NCI-H1048 (cell line): ENCODE data around the gene ABITRAM.
"Not testable (repeated sequence)": the region's sequence is repeated elsewhere in the genome, so short reads cannot be mapped to it uniquely, and the experiment has no call there.

Experiments used
- DNase-seq: peaks from one replicate; lab custom pipeline; 2025; lab: John Stamatoyannopoulos, UW

Gene ABITRAM, protein sequence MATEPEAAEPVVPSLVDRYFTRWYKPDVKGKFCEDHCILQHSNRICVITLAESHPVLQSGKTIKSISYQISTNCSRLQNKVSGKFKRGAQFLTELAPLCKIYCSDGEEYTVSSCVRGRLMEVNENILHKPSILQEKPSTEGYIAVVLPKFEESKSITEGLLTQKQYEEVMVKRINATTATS

GRCh38 chr9:108934323-108934893 lies at the start of gene ABITRAM:
Gene ABITRAM, plus strand, starts transcription at chr9:108934400. Its CDS starts 87 bp downstream, at chr9:108934487.
- DNase-seq, result peak; percentile 43

DNA sequence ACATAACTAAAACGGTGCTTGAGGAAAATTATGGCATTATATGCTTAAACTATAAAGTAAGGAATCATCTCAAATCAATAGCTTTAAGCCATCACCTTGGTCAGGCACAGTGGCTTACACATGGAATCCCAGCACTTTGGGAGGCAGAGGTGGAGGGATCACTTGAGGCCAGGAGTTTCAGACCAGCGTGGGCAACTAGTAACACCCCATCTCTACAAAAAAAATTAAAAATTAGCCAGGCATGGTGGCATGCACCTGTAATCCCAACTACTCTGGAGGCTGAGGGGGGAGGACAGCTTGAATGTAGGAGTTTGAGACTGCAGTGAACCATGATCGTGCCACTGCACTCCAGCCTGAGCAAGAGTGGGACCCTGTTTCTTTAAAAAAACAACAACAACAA lies 49.5 kb upstream of the ABITRAM start:
- DNase-seq, result no peak

DNA sequence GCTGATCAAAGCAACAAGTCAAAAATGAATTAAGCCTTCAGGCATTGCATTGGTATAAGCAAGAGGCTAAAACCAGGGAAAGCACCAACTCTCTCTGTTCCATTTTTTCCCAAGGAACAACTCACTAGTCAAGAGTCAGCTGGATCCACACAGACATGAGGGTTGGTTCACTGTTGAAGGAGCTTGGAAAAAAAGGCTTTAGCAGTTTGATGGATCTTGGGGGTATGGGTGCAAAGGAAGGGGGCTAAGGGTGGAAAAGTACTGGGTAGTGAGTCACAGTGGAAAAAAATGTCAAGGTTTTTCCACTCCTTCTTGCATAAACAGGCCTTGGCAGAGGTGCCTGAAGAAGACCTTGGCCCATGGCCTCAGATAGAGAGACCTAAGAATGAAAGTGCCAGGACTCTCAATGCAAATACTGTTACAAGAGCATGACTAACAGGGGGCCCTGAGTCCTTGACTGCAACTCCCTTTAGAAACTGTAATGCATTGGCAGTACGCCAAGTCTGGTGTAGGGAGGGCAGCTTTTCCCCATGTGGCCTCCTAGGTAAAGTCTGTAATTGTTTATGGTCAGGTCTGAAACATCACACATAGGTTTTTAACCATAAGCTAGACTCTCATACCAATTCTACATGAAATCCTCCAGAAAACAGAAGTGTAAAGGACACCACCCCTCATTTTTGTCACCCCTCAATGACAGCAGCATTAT lies 48.4 kb upstream of the ABITRAM start:
- no peak for DNase-seq

DNA sequence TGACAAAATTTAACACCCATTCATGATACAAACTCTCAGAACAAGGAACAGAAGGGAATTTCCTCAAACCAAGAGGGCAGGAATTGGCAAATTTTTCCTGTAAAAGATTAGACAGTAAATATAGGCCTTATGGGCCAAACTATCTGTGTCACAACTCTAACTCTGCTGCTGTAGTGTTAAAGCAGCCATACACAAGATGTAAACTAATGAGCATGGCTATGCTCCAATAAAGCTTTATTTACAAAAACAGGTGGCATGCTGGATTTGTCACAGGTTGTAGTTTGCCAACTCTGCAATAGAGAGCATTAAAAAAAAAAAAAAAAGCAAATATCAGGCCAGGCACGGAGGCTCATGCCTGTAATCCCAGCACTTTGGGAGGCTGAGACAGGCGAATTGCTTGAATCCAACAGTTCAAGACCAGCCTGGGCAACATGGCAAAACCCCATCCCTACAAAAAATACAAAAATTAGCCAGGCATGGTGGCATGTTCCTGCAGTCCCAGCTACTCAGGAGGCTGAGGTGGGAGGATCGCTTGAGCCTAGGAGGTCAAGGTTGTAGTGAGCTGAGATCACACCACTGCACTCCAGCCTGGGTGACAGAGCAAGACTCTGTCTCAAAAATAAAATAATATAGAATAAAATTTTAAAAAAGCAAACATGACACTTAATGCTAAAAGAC lies 47.5 kb upstream of the ABITRAM start:
- not testable (repeated sequence) for DNase-seq

DNA sequence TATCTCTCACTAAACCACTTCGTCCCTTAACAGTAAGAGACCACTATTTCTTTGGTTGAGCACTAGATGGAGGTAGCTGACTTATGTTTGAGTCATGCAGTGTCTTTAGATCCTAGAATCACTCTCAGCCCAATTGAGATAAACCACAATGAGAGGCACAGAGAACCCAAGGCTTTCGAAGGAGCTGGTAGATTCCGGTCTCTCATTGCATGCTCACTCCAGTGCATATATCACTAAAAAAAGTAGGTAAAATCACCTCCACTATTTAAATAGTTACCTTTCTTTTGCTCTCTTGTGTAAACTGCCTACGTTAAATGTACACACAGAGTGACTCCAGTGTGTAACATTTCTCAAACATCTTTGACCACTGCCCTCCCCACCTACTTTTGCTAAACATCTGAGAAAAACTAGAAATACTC lies 44.5 kb upstream of the ABITRAM start:
- no peak for DNase-seq

GRCh38 chr9:108894225-108894997 lies 39.8 kb upstream of the ABITRAM start:
- no peak for DNase-seq

DNA sequence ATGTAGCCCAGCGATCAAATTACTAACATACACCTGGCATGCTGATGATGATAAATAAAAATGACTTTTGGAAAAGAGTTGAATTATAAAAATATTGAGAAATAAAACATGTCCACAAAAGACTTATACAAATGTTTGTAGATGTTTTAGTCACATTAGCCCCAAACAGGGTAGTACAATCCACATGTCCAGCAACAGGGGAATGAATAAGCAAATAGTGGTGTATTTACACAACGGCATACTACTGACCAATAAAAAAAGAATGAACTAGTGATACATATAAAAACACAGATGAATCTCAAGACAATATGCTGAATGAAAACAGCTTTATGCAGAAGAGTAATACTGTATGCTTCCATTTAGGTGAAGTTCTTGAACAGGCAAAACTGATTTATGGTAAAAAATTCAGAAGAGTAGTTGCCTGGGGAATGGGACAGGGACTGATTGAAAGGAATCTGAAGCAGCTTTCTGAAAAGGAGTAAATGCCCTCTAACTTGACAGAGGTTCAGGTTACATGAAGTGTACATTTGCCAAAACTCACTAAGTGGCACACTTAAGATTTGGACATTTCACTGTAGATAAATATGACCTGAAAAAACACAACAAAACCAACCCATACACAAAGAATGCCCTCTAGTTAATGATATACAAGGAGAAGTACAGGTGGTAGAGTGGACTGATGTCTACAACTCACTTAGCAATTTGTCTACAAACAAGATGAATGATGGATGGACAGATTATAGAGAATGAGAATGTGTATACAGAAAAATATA lies 36.7 kb upstream of the ABITRAM start:
- DNase-seq, result no peak

GRCh38 chr9:108899023-108899695 lies 35.0 kb upstream of the ABITRAM start:
- not testable (repeated sequence) for DNase-seq

DNA sequence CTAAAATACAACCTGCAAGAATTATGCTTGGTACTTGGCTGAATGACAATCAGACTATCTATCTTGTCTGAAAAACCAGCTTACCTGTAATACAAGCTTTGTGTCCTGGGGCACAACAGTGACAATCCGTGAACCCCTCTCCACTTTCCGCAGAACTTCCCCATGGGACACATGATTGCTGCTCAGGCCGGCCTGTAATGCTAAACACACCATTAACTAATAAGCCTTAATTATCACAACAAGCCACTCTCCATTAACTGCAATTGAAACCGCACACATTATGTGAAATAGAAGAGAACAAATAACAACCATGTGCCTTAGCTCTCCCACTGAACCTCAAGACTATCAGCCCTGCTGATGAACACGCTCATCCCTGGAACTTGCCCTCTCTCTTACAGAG lies 34.0 kb upstream of the ABITRAM start:
- no peak for DNase-seq

- DNase-seq, result no peak
Measured at GRCh38 chr9:108903420-108904103, 30.6 kb upstream of the ABITRAM start.

GRCh38 chr9:108904161-108904560 lies 30.0 kb upstream of the ABITRAM start:
- DNase-seq, result no peak

DNA sequence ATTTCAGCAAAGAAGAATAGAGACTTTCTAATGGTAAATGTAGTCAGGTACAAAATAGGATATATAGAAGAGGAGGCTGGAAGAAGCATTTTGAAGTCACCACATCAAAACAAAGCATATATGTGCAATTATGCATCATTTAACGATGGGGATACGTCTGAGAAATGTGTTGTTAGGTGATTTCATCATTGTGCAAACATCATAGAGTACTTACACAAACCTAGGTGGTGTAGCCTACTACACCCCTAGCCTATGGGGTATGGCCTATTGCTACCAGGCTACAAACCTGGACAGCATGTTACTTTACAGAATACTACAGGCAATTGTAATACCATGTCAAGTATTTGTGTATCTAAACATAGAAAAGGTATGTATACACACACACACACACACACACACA lies 28.7 kb upstream of the ABITRAM start:
- no peak for DNase-seq

DNA sequence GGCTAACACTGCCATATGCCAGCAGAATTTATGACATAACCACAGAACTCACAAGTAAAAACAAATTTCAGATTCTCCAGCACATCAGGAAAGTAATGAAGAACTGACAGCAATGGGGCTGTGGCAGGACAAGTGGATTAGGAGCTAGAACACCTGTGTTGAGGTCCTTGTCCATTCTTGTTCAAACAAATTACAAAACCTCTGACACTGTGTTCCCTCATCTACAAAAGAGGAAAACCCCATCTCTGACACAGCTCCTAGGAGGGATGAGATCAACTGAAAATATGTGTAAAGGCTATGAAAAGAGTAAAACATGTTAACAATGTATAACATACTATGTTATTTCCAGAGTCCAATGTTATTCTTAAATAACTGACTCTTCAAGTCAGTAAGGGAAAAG lies 23.8 kb upstream of the ABITRAM start:
- DNase-seq, result no peak

DNA sequence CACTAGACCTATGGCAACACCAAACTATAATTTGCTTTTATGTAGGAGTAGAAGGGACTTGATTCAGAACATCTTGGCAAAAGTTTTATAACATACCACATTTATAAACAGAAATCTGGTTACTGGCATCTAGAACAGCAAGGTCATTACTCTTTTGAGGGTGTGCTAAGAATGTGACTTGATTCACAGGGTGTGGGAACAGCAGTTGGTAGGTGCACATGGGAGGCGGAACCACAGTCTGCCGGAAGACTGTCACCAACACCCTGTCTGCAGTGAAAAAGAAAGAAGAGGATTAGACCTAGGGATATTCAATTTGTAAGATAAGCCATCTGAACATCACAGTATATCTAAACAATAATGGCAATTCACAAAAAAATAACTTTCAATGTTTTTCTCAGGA lies 23.3 kb upstream of the ABITRAM start:
- DNase-seq, result no peak

DNA sequence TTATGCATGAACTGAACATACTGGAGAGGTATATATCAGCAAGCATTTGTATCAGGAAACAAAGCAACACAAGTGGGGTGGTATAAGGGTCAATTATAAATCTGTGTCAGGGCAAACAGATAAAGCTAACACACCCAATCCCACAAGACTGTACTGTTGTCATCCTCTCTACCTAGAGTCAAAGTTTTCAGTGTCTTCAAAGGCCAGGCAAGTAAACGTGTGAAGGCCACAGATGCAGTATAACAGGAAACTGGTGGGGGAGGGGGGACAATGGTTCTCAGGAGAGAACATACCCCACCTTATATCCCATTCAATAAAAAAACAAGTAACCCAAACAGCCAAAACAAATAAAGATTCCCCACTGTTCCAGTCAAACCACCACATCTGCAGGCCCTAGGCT lies 22.4 kb upstream of the ABITRAM start:
- DNase-seq, result no peak

DNA sequence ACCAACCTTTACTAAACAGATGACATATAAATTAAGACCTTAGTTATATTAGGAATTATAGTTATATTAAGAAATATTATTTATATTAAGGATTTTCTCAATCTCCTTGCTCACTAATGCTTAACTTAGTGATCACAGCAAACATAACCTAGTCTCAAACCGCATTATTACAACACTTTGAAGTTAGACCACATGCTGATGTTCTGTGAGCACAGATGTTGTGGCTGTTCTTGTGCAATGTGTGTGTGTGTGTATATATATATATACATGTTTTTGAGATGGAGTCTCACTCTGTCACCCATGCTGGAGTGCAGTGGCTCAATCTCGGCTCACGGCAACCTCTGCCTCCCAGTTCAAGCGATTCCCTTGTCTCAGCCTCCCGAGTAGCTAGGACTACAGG lies 20.8 kb upstream of the ABITRAM start:
- DNase-seq, result no peak

DNA sequence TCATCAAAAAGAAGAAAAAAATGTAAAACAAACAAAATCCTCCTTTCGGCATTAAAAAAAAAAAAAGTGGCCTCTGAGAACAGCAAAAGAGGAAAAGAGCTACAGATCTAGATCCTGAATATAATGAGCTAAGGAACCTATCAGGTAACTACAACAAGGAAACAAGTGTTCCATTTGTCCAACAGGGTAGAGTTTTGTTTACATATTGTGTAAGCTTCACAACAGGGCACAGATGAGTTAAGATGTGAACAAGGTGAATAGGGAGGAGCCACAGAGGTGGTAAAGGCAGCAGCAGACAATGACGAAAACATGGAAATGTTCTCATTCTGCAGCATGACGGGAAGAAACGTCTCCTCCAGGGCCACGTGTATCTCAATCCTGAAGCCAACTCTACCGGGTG lies 14.7 kb upstream of the ABITRAM start:
- DNase-seq, result no peak

DNA sequence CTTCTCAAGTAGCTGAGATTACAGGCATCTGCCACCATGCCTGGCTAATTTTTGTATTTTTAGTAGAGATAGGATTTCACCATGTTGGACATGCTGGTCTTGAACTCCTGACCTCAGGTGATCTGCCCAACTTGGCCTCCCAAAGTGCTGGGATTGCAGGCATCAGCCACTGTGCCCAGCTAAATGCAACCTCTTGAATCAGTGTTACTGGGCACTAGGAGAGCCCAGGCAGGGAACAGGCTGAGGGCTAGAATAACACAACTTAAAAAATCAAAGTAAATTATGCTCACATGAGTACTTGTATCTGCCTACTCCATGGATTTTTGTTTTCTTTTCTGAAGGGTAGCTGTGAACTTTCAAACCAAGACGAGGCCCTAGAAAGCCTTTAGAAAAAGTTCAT lies 13.8 kb upstream of the ABITRAM start:
- not testable (repeated sequence) for DNase-seq

DNA sequence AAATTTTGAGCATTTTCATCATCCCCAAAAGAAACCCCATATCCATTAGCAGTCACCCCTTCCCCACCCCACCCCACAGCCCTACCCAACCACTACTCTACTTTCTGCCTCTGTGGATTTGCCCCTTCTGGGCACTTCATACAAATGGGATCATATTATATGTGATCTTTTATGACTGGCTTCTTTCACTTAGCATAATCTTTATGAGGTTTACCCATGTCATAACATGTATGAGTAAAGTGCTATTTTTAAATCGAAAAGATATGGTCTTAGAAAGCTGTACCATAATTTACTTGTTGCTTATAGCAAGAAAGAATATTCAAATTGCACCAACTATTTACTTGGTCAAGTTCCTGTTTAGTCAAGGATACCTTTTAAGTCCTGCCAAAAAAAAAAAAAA lies 13.0 kb upstream of the ABITRAM start:
- DNase-seq, result no peak

DNA sequence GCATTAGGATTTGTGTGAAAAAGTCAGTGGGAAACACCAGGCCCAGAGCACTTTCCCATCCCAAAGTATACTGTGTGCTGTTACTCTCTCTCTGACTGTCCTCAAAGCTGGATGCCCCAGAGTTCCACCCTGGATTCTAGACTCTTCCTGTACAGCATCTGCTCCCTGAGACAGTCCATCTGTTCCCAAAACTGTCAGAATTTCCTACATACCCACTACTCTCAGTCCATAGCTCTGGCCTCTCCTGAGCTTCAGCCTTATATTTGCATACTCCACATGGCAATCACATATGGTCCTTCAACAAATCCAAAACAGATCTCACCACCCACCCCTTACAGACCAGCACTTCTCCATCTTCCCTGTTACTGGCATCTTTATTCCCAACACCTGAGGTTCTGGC lies 9.7 kb upstream of the ABITRAM start:
- DNase-seq, result no peak
